Spinal cord (tissue), 10 donors: Measurements from ENCODE around the gene PHF2. TPM values are rescaled to one million over a fixed set of nuclear protein-coding genes. Genes with fewer than 3 reads are reported as not detected.
A peak's percentile ranks its signal among the peaks of the same experiment; 100 is the strongest.

ENCODE experiments used
- DNase-seq, 6 donors: peaks; one replicate each; pipeline versions ENCODE4 v3.0.0 to v3.0.0-alpha.2; 2013 to 2015; ENCODE audit warnings: low spot score in 6 of 6, low read depth in 4 of 6
- H3K27ac ChIP-seq: one replicate; pipeline ENCODE4 v1.5.1; 2013; ENCODE audit warnings: low read depth, low read length, control low read depth
- H3K27me3 ChIP-seq: one replicate; pipeline ENCODE4 v1.6.1; 2013; ENCODE audit warnings: low read length; ENCODE audit not compliant: control insufficient read depth, insufficient read depth
- H3K36me3 ChIP-seq: one replicate; pipeline ENCODE4 v1.6.1; 2013; ENCODE audit warnings: low read length; ENCODE audit not compliant: control insufficient read depth, insufficient read depth
- H3K4me1 ChIP-seq: one replicate; pipeline ENCODE4 v1.6.1; 2013; ENCODE audit warnings: low read length; ENCODE audit not compliant: control insufficient read depth, insufficient read depth
- H3K4me3 ChIP-seq: one replicate; pipeline ENCODE4 v1.5.1; 2013; ENCODE audit warnings: low read depth, low read length, control low read depth
- H3K9me3 ChIP-seq: one replicate; pipeline ENCODE4 v1.6.1; 2013; ENCODE audit warnings: low read length; ENCODE audit not compliant: control insufficient read depth, insufficient read depth
- WGBS: methylation state at CpG from one replicate; pipeline ENCODE4 v1.1.5; 2013; ENCODE audit warnings: missing lambda C conversion rate; ENCODE audit not compliant: insufficient coverage; 5-methylcytosine and 5-hydroxymethylcytosine counted together
- polyA plus RNA-seq, 2 donors: library from polyadenylated mRNA; unstranded; fragments of 120-200 nt; gene quantifications; one replicate each; pipeline ENCODE4 v1.2.1, GENCODE V29; 2013; ENCODE audit not compliant: insufficient read length in 2 of 2
- total RNA-seq, 2 donors: library from RNA; depleted of rRNA in 1 of 2; stranded (reverse); fragments of 120-200 nt in 1 of 2; fragments of >200 nt in 1 of 2; gene quantifications; one replicate each; pipeline versions ENCODE4 v1.2.3 to v1.2.4, GENCODE V29; 2013 to 2014
- donor health status: healthy.

Gene PHF2
- total and polyA plus RNA-seq, 4 donors = 23.3 to 61.1 (median 43.4) TPM

- WGBS = no CpG with 5 or more reads among the region's 3 CpGs
- H3K4me1 ChIP-seq = peaks cover 61% of the 10 kb centered on the region
These were observed 6.2 kb downstream of the PHF2 start for GRCh38 chr9:93582550-93582949.

GRCh38 chr9:93585259-93585658 lies 8.9 kb downstream of the PHF2 start:
- WGBS = 78% methylated on average over 4 of the region's 4 CpGs
- peaks cover 3% of the 10 kb centered on the region for H3K36me3 ChIP-seq
- no peaks in the 10 kb centered on the region for H3K27me3 ChIP-seq
- peaks cover 61% of the 10 kb centered on the region for H3K4me1 ChIP-seq
- H3K4me3 ChIP-seq = no peak overlapping the region
- no peaks in the 10 kb centered on the region for H3K9me3 ChIP-seq
- no peak overlapping the region for H3K27ac ChIP-seq
- DNase-seq = no peak

More at GRCh38 chr9:93582550-93582949, 6.2 kb downstream of the PHF2 start:
- H3K27ac ChIP-seq = no peak overlapping the region
- DNase-seq = no peak
- peaks cover 6% of the 10 kb centered on the region for H3K36me3 ChIP-seq
- no peak overlapping the region for H3K4me3 ChIP-seq
- H3K9me3 ChIP-seq = no peaks in the 10 kb centered on the region
- no peaks in the 10 kb centered on the region for H3K27me3 ChIP-seq

DNA sequence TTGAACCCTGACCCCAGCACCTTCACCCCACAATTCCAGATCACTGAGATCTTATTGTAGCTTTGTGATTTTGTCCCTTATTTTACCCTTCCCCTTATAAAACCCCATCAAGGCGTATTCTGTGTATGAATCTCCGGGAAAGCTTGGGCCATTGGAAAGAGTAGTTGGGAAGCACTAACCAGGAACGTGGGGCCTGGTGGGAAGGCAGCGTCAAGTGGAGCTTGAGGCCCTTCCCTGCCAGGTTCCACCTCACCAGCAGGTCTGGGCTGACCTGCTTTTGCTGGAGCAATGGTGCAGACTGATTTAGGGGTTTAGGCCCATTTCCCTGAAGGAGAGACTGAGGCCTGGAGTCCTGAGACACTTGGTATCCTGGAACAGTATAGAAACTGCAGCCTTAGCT lies 9.3 kb downstream of the PHF2 start:
- H3K36me3 ChIP-seq = peaks cover 6% of the 10 kb centered on the region
- no peaks in the 10 kb centered on the region for H3K27me3 ChIP-seq
- no peaks in the 10 kb centered on the region for H3K9me3 ChIP-seq
- WGBS = 96% methylated on average over 2 of the region's 4 CpGs
- no peak overlapping the region for H3K4me3 ChIP-seq
- H3K27ac ChIP-seq = no peak overlapping the region
- peaks cover 63% of the 10 kb centered on the region for H3K4me1 ChIP-seq
- DNase-seq = no peak

- WGBS = 43% methylated on average over 11 of the region's 13 CpGs
- Histone ChIP-seq H3K27ac (no peak overlapping the region), H3K4me1 (peaks cover 66% of the 10 kb centered on the region), H3K9me3 (no peaks in the 10 kb centered on the region), H3K4me3 (no peak overlapping the region), H3K27me3 (no peaks in the 10 kb centered on the region), H3K36me3 (peaks cover 8% of the 10 kb centered on the region)
- DNase-seq = peak in 2 of 6 donors; percentile 50 to 51
These were observed 10.1 kb downstream of the PHF2 start for GRCh38 chr9:93586290-93587057.

- Histone ChIP-seq H3K27me3 (no peaks in the 10 kb centered on the region), H3K27ac (no peak overlapping the region), H3K9me3 (no peaks in the 10 kb centered on the region), H3K4me3 (no peak overlapping the region), H3K4me1 (peaks cover 66% of the 10 kb centered on the region), H3K36me3 (peaks cover 8% of the 10 kb centered on the region)
- 92% methylated on average over 7 of the region's 7 CpGs for WGBS
- no peak for DNase-seq
These were observed 10.9 kb downstream of the PHF2 start for GRCh38 chr9:93587284-93587650.

DNA sequence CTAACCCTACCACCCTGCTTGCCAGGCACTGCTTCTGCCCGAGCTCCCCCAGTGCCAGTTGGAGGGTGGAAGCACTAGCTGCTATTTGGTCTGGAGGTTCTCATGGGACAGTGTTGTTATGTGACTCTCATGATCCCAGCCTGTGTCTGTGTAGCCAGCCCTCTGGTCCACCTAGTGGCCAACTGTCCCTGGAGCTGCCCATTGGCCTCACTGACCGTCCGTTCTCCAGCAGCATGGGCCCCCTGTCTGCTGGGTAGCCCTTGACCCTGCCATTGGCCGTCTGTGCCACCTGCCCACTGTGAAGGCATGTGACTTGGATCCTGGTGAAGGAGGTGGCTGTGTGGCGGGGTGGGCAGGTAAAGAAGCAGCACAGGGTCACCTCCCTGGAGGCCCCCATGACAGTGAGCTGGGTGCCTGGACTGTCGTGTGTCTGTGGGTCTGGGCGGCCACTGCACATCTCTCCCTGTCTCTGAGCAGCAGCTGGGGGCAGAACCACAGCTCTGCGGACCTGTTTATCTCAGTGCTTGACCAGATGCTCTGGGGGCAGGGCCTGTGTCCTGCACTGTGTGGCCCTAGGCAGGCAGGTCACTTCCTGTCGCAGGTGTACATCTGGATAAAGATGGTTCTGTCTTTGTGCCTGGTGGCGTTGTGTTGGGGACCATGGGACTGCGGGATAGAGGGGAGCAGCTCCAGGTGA lies 11.4 kb downstream of the PHF2 start:
- Histone ChIP-seq H3K27ac (no peak overlapping the region), H3K27me3 (no peaks in the 10 kb centered on the region), H3K36me3 (peaks cover 8% of the 10 kb centered on the region), H3K4me3 (no peak overlapping the region), H3K4me1 (peaks cover 70% of the 10 kb centered on the region), H3K9me3 (no peaks in the 10 kb centered on the region)
- no peak for DNase-seq
- WGBS = 88% methylated on average over 10 of the region's 11 CpGs

DNA sequence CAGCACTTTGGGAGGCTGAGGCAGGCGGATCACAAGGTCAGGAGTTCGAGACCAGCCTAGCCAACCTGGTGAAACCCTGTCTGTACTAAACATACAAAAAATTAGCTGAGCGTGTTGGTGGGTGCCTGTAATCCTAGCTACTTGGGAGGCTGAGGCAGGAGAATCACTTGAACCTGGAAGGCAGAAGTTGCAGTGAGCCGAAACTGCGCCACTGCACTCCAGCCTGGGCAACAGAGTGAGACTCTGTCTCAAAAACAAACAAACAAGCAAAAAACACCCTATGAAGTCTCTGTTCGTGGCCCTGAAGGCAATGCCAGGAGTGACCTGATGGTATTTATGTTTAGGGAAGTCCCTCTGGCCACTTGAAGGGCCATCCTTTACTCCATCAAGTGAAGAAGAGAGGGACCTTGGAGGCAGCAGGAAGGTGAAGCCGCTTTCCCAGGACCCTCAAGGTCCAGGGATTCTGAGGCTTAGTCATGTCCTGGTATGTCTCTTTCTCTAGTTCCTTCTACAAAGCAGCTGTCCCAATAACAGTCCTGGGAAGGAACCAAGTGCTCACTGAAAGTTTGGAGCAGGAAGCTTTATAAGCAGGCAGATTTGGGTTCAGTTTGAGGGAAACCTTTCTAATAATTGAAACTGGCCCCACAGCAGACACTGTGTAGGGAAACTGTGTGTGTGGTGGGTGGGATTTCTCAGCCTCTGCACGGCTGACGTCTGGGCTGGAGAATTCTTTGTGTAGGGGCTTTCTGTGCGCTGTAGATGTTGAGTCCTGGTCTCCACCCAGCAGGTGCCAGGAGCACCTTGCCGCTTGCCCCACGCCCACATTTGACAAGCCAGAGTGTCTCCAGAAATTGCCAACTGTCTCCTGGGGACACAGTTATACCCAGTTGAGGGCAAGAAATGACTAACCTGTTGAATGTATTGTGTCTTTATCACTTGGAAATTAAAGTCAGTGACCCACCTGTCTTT lies 12.5 kb downstream of the PHF2 start:
- DNase-seq = no peak

DNA sequence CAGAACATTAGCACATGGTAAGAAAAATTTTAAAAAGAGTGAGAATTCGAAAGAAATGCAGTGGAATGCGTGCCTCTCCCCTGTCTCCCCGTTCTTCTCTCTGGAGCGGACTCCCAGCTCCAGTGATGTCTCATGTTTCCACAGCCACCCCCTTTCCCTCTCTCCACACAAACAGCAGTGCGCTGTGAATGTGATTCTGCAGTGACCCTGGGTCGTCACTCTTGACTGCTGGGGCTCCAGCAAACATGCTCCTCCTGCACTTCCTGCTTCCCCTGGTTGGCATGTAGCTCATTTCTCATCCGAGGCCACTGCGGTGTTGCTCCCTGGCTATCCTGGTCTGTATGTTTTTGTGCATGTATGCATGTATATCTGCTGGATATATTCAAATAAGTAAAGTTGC lies 13.3 kb downstream of the PHF2 start:
- 49% methylated on average over 5 of the region's 8 CpGs for WGBS
- no peaks in the 10 kb centered on the region for H3K9me3 ChIP-seq
- H3K27me3 ChIP-seq = no peaks in the 10 kb centered on the region
- H3K4me1 ChIP-seq = peaks cover 81% of the 10 kb centered on the region
- no peak overlapping the region for H3K4me3 ChIP-seq
- peaks cover 8% of the 10 kb centered on the region for H3K36me3 ChIP-seq
- no peak overlapping the region for H3K27ac ChIP-seq
- peak in 2 of 6 donors; percentile 7 to 28 for DNase-seq

More for the DNA sequence above, 12.5 kb downstream of the PHF2 start:
- H3K27ac ChIP-seq = no peak overlapping the region
- H3K4me3 ChIP-seq = no peak overlapping the region
- no peaks in the 10 kb centered on the region for H3K9me3 ChIP-seq
- no peaks in the 10 kb centered on the region for H3K27me3 ChIP-seq
- WGBS = 88% methylated on average over 4 of the region's 12 CpGs
- peaks cover 8% of the 10 kb centered on the region for H3K36me3 ChIP-seq
- H3K4me1 ChIP-seq = peaks cover 75% of the 10 kb centered on the region

DNA sequence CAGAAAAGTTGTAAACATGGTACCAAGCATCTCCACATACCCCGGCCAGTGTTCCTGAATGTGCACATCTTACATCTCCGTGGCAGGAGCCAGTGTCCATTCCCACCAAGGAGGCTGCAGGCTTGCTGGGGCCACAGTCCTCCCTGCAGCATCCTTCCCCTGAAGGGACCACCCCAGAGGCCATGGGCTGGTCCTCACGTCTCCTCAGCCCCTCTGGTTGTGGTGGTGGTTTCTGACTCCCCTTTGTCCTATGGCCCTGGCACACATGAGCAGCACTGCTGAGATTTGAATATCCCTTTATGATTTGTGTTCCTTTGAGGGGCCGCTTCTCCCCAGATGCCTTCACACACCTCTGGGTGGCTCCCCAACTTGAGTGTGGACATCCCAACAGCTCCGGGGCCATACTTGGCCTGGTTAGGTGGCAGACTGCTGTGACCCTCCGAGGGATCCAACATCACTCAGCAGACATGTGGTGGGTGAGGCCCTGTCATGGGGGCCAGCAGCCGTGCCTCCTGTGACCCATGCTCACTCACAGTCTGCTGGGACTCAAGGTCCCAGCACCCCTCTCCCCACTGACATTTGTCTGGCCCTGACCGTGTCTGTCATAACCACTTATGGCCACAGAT lies 14.3 kb downstream of the PHF2 start:
- 74% methylated on average over 4 of the region's 8 CpGs for WGBS
- peaks cover 8% of the 10 kb centered on the region for H3K36me3 ChIP-seq
- no peaks in the 10 kb centered on the region for H3K9me3 ChIP-seq
- H3K27ac ChIP-seq = no peak overlapping the region
- H3K27me3 ChIP-seq = no peaks in the 10 kb centered on the region
- no peak overlapping the region for H3K4me3 ChIP-seq
- H3K4me1 ChIP-seq = peaks cover 75% of the 10 kb centered on the region
- DNase-seq = no peak
